Stimulated activated CD8-positive, alpha-beta memory T cell treated with anti-CD3 and anti-CD28 coated beads, Interleukin-4, amount 100 ng/mL, for 1 hour (primary cell): Measurements from ENCODE around the gene RANGRF.
A peak's percentile ranks its signal among the peaks of the same experiment; 100 is the strongest.

Experiments
- DNase-seq, 2 donors: peaks; one replicate each; pipeline ENCODE4 v3.0.0-alpha.2; 2020; ENCODE audit warnings: low read depth in 2 of 2, low spot score in 1 of 2

Gene RANGRF

GRCh38 chr17:8273884-8274444, 14.5 kb upstream of the RANGRF start:
- DNase-seq, result no peak

- no peak for DNase-seq
Observed at GRCh38 chr17:8274816-8275215, 13.7 kb upstream of the RANGRF start.

- DNase-seq, result no peak
Observed at GRCh38 chr17:8275421-8276290, 12.8 kb upstream of the RANGRF start.

GRCh38 chr17:8277317-8277716, 11.2 kb upstream of the RANGRF start:
- DNase-seq, result no peak

GRCh38 chr17:8282345-8282744, 6.1 kb upstream of the RANGRF start:
- no peak for DNase-seq

- DNase-seq, result no peak
Observed at GRCh38 chr17:8283356-8283755, 5.1 kb upstream of the RANGRF start.

GRCh38 chr17:8284126-8284525, 4.3 kb upstream of the RANGRF start:
- no peak for DNase-seq

- no peak for DNase-seq
Observed at GRCh38 chr17:8285270-8286181, 2.9 kb upstream of the RANGRF start.

GRCh38 chr17:8287651-8288335, 677 bp upstream of the RANGRF start:
- DNase-seq, result no peak

- peak in 1 of 2 donors; percentile 17 for DNase-seq
Observed at GRCh38 chr17:8289103-8289397, 580 bp downstream of the RANGRF start.

GRCh38 chr17:8290043-8290442, 1.6 kb downstream of the RANGRF start:
- DNase-seq, result no peak

GRCh38 chr17:8292639-8293395, 4.3 kb downstream of the RANGRF start:
- DNase-seq, result no peak

GRCh38 chr17:8294361-8294760, 5.9 kb downstream of the RANGRF start:
- DNase-seq, result no peak

GRCh38 chr17:8294814-8295316, 6.4 kb downstream of the RANGRF start:
- no peak for DNase-seq

- no peak for DNase-seq
Observed at GRCh38 chr17:8300226-8300625, 11.8 kb downstream of the RANGRF start.

GRCh38 chr17:8300627-8301242, 12.3 kb downstream of the RANGRF start:
- peak; percentile 9 to 35 for DNase-seq

GRCh38 chr17:8310601-8311123, 22.2 kb downstream of the RANGRF start:
- no peak for DNase-seq

- no peak for DNase-seq
Observed at GRCh38 chr17:8311131-8311790, 22.8 kb downstream of the RANGRF start.

- DNase-seq, result no peak
Observed at GRCh38 chr17:8312251-8312650, 23.8 kb downstream of the RANGRF start.
